Sigmoid colon (tissue), 7 donors: ENCODE measurements around the gene OR1A1. TPM values are rescaled to one million over a fixed set of nuclear protein-coding genes. Genes with fewer than 3 reads are reported as not detected.

Experiments used
- DNase-seq: peaks from one replicate; pipeline ENCODE4 v3.0.0-alpha.2; 2019
- H3K27ac ChIP-seq, 4 donors: fragments of 200-600 bp; sonication (generic); one replicate each; pipeline ENCODE4 v1.5.1; 2016 to 2019; ENCODE audit warnings: mild to moderate bottlenecking in 1 of 4
- H3K27me3 ChIP-seq, 3 donors: fragments of 200-600 bp; sonication (generic); one replicate each; pipeline ENCODE4 v1.5.1; 2019; ENCODE audit warnings: mild to moderate bottlenecking in 1 of 3
- H3K36me3 ChIP-seq, 4 donors: fragments of 200-600 bp; sonication (generic); one replicate each; pipeline ENCODE4 v1.5.1; 2016 to 2019
- H3K4me1 ChIP-seq, 4 donors: fragments of 200-600 bp; sonication (generic); one replicate each; pipeline ENCODE4 v1.5.1; 2017 to 2019
- H3K4me3 ChIP-seq, 4 donors: fragments of 200-600 bp; sonication (generic); one replicate each; pipeline ENCODE4 v1.5.1; 2017 to 2019; ENCODE audit warnings: mild to moderate bottlenecking in 2 of 4, moderate library complexity in 1 of 4
- H3K9me3 ChIP-seq, 4 donors: fragments of 200-600 bp in 3 of 4; sonication (generic) in 3 of 4; one replicate each; pipeline versions ENCODE4 v1.5.1 to v1.6.1; 2013 to 2019
- EP300 ChIP-seq, 4 donors: sonication (generic); formaldehyde crosslinking; IDR thresholded peaks; one replicate each; pipeline ENCODE4 v1.6.1; 2017; ENCODE audit warnings: antibody characterized with exemption in 4 of 4
- POLR2A ChIP-seq, 2 donors: fragments of 450-650 bp; IDR thresholded peaks; one replicate each; pipeline ENCODE4 v1.6.1; 2016; ENCODE audit warnings: antibody characterized with exemption in 2 of 2, mild to moderate bottlenecking in 2 of 2, moderate library complexity in 2 of 2
- POLR2AphosphoS5 ChIP-seq, 4 donors: sonication (generic); formaldehyde crosslinking; IDR thresholded peaks; one replicate each; pipeline ENCODE4 v1.6.1; 2017; ENCODE audit warnings: antibody characterized with exemption in 4 of 4
- WGBS, 2 donors: extraction: QIAGEN DNeasy Blood & Tissue Kit; methylation state at CpG; one replicate each; pipeline ENCODE4 v1.1.7; 2013; 5-methylcytosine and 5-hydroxymethylcytosine counted together
- intact Hi-C: fragments of 100-400 bp; cut with DNase I; formaldehyde crosslinking; loops from one replicate; pipeline ENCODE4 v1.15.1; 2023
- polyA plus RNA-seq, 3 donors: library from polyadenylated mRNA; stranded (reverse); fragments of 200-250 nt; gene quantifications; one replicate each; pipeline ENCODE4 v1.2.3, GENCODE V29; 2013
- total RNA-seq, 4 donors: library from RNA; depleted of rRNA; stranded (reverse); fragments of >200 nt; gene quantifications; one replicate each; pipeline ENCODE4 v1.1.0, GENCODE V29; 2016
- TF ChIP-seq, protein P1 (sequence below), 4 experiments: fragments of 450-650 bp in 3 of 4; fragments of 200-600 bp in 1 of 4; IDR thresholded peaks; one replicate each; pipeline ENCODE4 v1.5.1; 2016 to 2019; ENCODE audit warnings: antibody characterized with exemption in 4 of 4, mild to moderate bottlenecking in 3 of 4, moderate library complexity in 2 of 4
- donor health status: healthy with polysubstance abuse.
- donor health status: Bipolar disorder and iron deficiency.
- donor health status: healthy.

The OR1A1 gene, protein sequence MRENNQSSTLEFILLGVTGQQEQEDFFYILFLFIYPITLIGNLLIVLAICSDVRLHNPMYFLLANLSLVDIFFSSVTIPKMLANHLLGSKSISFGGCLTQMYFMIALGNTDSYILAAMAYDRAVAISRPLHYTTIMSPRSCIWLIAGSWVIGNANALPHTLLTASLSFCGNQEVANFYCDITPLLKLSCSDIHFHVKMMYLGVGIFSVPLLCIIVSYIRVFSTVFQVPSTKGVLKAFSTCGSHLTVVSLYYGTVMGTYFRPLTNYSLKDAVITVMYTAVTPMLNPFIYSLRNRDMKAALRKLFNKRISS
- total RNA-seq = not detected
- not detected for polyA plus RNA-seq

DNA sequence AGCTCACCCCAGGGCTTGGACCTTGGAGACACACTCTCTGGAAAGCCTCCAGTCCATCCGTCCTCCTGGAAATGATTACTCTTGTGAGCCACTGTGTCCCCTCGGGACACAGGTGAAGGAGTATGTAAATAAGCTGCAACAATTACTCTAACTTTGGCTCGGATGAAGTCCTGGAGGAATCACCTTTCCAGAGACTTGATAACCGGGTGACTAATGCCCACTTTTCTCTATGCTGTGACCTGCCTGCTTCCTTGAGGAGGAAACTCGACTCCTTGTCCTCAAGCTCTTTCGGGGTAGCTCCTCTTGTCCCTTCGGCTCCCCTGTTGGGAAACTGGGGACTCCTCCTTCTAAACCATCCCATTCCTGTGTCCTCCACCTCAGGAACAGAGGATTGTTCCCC lies at the start of gene OR1A1:
Gene OR1A1, plus strand, starts transcription at position 301 of the 400 bp plus-strand sequence. CDS start 7,954 bp downstream, outside the sequence.
- Histone ChIP-seq H3K27ac (no peak within 1 kb of the TSS), H3K36me3 (no peaks in the 10 kb centered on the region), H3K4me1 (no peaks in the 10 kb centered on the region), H3K9me3 (peaks cover 0 to 3% (median 0%) of the 10 kb centered on the region in 4 donors), H3K27me3 (no peaks in the 10 kb centered on the region), H3K4me3 (no peak within 1 kb of the TSS)
- WGBS, 2 donors = 59 to 75% methylated on average over 7 of the region's 7 CpGs
- intact Hi-C loops = no loop called here
- no peak for DNase-seq
- TF ChIP-seq, protein P1, sequence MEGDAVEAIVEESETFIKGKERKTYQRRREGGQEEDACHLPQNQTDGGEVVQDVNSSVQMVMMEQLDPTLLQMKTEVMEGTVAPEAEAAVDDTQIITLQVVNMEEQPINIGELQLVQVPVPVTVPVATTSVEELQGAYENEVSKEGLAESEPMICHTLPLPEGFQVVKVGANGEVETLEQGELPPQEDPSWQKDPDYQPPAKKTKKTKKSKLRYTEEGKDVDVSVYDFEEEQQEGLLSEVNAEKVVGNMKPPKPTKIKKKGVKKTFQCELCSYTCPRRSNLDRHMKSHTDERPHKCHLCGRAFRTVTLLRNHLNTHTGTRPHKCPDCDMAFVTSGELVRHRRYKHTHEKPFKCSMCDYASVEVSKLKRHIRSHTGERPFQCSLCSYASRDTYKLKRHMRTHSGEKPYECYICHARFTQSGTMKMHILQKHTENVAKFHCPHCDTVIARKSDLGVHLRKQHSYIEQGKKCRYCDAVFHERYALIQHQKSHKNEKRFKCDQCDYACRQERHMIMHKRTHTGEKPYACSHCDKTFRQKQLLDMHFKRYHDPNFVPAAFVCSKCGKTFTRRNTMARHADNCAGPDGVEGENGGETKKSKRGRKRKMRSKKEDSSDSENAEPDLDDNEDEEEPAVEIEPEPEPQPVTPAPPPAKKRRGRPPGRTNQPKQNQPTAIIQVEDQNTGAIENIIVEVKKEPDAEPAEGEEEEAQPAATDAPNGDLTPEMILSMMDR (IDR thresholded peaks at IDR 0.05) = no peak
- TF ChIP-seq POLR2A (IDR thresholded peaks at IDR 0.05) (no peak), EP300 (IDR thresholded peaks at IDR 0.05) (no peak), POLR2AphosphoS5 (IDR thresholded peaks at IDR 0.05) (no peak)

DNA sequence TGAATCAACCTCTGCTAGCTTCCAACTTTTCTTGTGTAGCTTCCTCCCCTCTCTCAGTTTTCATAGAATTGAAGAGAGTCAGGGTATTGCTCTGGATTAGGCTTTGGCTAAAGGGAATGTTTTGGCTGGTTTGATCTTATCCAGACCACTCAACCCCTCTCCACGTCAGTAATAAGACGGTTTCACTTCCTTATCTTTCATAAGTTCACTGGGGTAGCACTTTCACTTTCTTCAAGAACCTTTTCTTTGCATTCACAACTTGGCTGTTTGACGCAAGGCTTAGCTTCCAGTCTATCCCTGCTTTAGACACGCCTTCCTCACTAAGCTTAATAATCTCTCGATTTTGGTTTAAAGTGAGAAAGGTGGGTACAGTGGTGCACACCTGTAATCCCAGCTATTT lies 39.9 kb upstream of the OR1A1 start:
- DNase-seq = no peak
- no peak overlapping the region for H3K27ac ChIP-seq
- H3K4me3 ChIP-seq = no peak overlapping the region
- no peaks in the 10 kb centered on the region for H3K36me3 ChIP-seq
- intact Hi-C loops = no loop called here
- TF ChIP-seq EP300 (IDR thresholded peaks at IDR 0.05) (no peak), POLR2A (IDR thresholded peaks at IDR 0.05) (no peak), POLR2AphosphoS5 (IDR thresholded peaks at IDR 0.05) (no peak)
- TF ChIP-seq, protein P1 (IDR thresholded peaks at IDR 0.05) = no peak
- H3K27me3 ChIP-seq = no peaks in the 10 kb centered on the region
- 44 to 50% methylated on average over 5 of the region's 5 CpGs for WGBS, 2 donors
- peaks cover 0 to 9% (median 2%) of the 10 kb centered on the region in 4 donors for H3K9me3 ChIP-seq
- no peaks in the 10 kb centered on the region for H3K4me1 ChIP-seq

DNA sequence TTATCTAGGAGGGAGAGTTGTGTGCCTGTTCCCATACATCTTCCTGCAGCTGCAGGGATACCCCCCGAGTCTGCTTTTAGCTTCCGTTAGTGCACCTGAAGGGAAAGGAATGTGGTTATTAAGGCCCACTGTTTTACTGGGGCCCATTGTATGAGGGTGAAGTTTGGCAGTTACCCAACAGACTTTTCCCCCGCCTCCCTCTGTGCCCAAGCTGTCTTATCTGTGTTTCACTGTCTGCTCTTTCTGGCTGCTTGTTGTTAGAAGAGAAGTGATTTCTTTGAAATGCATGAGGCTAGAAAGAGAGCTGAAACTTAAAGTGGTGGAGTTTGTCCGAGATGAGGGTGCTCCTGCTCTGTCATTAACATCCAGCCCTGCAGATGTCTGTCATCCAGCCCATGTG lies 17.5 kb upstream of the OR1A1 start:
- Histone ChIP-seq H3K27me3 (no peaks in the 10 kb centered on the region), H3K4me1 (peaks cover 0 to 10% (median 0%) of the 10 kb centered on the region in 4 donors), H3K27ac (no peak overlapping the region), H3K36me3 (no peaks in the 10 kb centered on the region), H3K4me3 (no peak overlapping the region), H3K9me3 (no peaks in the 10 kb centered on the region)
- no peak for DNase-seq
- TF ChIP-seq, protein P1 (IDR thresholded peaks at IDR 0.05) = no peak
- TF ChIP-seq POLR2A (IDR thresholded peaks at IDR 0.05) = no peak
- TF ChIP-seq EP300 (IDR thresholded peaks at IDR 0.05) = no peak
- 41 to 52% methylated on average over 4 of the region's 4 CpGs for WGBS, 2 donors
- intact Hi-C loops = no loop called here

DNA sequence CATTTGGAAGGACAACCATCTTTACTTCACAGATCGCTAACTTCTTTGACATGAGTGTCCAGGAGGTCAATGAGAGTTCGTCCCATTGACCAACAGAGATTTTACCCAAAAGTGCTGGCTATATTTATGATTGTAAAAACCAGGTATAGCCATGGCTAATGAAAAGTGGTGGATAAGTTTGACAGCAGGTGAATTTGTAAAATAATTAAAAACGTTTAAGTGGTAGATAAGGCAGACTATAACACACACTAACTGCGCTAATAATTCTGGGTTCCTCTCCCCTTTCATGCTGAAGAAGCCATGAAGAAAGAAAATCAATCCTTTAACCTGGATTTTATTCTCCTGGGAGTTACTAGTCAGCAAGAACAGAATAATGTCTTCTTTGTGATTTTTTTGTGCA lies 10.2 kb upstream of the OR1A1 start, which contains the start of gene OR1A2:
Gene OR1A2, plus strand, starts transcription at position 301 of the 400 bp plus-strand sequence. Its CDS starts 0 bp downstream, at position 301.
- Histone ChIP-seq H3K4me1 (peaks cover 0 to under 1% (median 0%) of the 10 kb centered on the region in 4 donors), H3K27me3 (no peaks in the 10 kb centered on the region), H3K4me3 (no peak within 1 kb of the TSS), H3K36me3 (no peaks in the 10 kb centered on the region), H3K27ac (no peak within 1 kb of the TSS), H3K9me3 (peaks cover 0 to 8% (median 4%) of the 10 kb centered on the region in 4 donors)
- no peak for DNase-seq
- TF ChIP-seq POLR2AphosphoS5 (IDR thresholded peaks at IDR 0.05) = no peak
- TF ChIP-seq, protein P1 (IDR thresholded peaks at IDR 0.05) = no peak
- TF ChIP-seq EP300 (IDR thresholded peaks at IDR 0.05) = no peak
- TF ChIP-seq POLR2A (IDR thresholded peaks at IDR 0.05) = no peak
- intact Hi-C loops = no loop called here
- WGBS, 2 donors = 79 to 82% methylated on average over 4 of the region's 4 CpGs
